Retina (tissue), 1 donor: ENCODE measurements around the gene FANCE.

ENCODE experiments used
- DNase-seq: peaks from one replicate; pipeline ENCODE4 v3.0.0-alpha.2; 2016

FANCE gene, protein sequence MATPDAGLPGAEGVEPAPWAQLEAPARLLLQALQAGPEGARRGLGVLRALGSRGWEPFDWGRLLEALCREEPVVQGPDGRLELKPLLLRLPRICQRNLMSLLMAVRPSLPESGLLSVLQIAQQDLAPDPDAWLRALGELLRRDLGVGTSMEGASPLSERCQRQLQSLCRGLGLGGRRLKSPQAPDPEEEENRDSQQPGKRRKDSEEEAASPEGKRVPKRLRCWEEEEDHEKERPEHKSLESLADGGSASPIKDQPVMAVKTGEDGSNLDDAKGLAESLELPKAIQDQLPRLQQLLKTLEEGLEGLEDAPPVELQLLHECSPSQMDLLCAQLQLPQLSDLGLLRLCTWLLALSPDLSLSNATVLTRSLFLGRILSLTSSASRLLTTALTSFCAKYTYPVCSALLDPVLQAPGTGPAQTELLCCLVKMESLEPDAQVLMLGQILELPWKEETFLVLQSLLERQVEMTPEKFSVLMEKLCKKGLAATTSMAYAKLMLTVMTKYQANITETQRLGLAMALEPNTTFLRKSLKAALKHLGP

GRCh38 chr6:35452183-35453090 is at the start of gene FANCE:
Gene FANCE, plus strand, starts transcription at chr6:35452338. Its CDS starts 208 bp downstream, at chr6:35452546.
- DNase-seq = peak; percentile 95

DNA sequence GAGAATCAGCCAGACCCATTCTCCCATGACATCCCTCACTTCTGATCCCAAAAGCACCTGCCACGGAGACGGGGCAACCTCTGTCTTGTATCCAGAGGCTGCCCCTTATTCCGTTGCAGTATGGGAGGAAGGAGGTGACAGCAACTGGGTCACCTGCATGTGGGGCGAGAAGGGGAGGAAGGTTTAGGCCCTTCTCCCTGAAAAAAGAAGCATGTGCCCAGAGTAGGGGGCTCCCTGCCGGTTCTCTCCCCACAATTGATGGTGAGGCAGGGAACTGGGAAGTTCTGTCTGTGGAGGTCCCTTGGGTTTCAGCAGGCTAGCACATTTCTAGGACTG is 49.3 kb upstream of the FANCE start:
- DNase-seq = no peak

DNA sequence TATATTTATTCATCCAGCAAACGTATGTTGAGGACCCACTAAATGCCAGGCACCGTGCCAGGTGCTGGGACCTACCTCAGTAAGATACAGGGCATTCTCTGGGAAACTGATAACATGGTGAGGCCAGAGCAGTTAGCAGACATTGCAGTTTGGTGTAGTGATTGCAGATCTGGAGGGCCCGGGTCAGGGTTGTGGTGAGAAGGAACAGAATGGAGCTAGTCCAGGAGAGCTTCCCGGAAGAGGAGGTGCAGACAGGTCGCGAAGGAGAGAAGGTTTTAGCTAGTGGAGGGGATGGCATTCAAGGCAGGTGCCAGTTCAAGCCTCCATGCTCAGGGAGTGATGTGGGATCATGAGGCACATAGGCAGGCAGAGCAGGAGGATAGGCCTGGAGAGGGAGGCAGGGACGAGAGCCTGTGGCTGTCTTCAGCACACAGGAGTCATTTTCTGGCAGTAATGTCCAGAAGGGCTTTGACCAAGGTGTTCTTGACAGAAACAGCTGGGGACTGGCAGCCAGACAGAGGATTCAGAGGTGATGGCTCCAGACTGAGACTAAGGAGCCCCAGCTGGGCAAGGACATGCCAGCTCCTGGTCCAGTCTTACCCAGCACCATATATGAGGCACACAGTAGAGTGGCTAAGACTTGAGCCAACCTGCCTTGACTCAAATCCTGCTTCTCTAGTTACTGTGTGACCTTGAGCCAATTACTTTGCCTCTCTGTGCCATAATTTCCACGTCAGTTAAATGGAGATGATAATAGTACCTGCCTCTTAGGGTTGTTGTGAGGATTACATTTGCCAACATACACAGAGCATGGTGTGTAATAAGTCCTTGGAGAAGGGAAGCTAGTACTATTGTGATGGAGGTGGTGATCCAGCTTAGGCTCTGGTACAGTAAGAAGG is 48.3 kb upstream of the FANCE start:
- DNase-seq = no peak

DNA sequence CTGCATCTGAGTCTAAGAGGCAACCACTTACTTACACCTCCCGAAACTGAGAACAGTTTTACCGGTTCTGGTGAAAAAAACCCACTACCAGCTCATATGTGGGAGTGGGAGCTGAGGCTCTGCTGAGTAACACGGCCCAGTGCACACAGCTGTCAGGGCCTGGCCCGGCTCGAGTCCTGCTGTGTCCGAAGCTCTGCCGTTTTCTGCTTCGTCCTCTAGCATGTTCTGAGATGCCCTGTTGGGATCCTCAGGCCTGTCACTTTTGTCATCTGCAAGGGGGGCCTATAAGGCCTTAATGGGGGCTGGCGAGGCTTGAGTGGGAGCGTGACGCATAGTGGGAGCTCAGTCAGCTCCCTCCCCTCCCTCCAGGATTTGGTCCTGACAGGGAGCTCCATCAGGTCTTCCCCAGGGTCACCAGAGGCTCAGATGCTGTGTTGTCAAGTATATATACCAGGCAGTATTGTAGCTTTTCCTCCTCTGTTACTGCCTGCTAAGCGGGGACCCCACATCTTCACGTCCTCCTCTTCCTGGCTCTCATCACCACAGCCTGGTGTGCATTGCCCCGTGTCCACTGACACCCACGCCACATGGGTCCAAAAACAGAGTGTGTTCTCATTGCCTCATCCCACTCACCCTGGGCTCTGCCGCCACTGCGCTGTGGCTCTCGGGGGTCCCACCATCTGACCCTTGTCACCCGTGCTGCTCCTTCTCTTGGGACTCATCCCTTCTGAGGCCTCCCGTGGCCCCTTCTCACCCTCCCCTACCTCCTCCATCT is 45.2 kb upstream of the FANCE start:
- DNase-seq = peak; percentile 64

GRCh38 chr6:35409245-35409644 is 42.9 kb upstream of the FANCE start:
- no peak for DNase-seq

DNA sequence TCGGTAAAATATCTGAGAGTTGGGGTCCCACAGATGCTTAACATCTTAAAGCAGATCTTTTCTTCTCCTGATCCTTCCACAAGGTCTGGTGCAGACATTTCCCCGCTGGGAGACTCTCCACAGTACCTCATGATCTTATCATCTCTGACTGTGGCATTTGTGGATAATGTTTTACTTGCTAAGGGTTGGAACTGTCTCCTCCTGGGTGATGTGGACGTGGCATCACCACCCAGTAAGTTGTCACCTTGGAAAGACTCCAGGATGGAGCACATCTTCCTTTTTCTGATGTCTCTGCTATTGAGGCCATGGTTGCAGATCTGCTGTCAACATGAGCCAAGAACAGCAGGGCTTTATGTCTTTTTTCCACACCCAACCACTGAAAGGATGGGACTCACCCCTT is 42.0 kb upstream of the FANCE start:
- no peak for DNase-seq

DNA sequence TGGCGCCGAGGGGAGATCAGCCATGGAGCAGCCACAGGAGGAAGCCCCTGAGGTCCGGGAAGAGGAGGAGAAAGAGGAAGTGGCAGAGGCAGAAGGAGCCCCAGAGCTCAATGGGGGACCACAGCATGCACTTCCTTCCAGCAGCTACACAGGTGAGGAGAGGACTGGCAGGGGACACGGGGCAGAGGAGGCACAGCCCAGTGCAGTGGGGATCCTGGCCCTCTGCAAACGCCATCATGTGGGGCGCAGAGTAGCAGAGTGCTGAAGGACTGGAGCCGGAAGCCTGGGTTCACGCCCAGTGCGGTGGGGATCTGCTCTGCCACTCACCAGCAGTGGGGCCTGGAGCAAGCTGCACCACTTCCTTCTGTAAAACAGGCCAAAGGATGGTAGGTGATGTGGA is 41.1 kb upstream of the FANCE start:
- DNase-seq = no peak

DNA sequence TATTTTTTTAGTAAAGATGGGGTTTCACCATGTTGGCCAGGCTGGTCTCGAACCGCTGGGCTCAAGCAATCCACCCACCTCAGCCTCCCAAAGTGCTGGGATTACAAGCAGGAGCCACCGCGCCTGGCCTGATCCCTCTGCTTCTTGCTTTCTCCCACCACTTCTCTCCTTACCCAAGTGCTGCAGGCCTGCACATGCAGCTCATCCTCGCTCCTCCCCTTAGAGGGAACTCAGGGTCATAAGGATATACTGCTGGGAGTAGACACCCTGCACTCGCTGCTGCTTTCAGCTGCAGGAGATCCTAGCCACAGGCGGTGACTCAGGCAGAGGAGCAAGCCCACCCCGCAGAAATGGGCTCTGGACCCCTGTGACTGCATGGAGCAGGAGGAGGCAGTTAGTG is 40.0 kb upstream of the FANCE start:
- no peak for DNase-seq

- DNase-seq = no peak
Observed at GRCh38 chr6:35413911-35414310, 38.2 kb upstream of the FANCE start.

DNA sequence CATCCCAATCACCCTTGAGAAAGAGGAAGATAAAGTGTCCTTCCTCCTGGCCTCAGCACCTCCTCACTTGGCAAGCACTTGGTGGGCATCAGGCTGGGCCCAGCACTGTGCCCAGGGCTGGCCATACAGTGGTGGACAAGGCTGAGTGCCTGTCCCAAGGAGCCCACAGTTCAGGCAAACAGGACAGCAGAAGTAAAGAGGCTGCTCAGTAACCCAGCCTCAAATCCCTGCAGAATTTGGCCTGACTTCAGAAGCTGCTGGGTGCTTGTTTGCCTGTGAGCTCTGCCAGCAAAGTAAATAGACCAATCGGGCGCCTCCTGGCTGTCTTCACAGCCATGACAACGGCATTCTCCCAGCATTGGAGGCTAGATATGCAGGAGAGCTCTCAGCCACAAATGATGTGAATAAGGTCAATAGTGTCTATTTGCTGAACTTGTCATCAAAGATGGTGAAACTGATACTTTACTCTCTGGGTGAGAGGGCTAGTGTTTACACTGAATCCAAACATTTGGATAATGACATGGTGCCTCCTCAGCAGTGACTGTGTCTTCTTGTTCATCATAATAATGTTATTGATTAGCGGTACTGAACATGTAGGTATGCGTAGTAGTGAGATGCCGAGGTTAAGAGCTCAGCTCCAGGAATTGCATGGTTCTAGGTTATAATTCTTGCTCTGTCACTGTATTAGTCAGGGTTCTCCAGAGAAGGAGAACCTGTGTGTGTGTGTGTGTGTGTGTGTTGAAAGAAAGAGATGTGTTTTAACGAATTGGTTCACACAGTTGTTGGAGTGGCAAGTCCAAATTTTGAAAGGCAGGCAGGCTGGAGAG is 36.9 kb upstream of the FANCE start:
- peak; percentile 44 for DNase-seq

DNA sequence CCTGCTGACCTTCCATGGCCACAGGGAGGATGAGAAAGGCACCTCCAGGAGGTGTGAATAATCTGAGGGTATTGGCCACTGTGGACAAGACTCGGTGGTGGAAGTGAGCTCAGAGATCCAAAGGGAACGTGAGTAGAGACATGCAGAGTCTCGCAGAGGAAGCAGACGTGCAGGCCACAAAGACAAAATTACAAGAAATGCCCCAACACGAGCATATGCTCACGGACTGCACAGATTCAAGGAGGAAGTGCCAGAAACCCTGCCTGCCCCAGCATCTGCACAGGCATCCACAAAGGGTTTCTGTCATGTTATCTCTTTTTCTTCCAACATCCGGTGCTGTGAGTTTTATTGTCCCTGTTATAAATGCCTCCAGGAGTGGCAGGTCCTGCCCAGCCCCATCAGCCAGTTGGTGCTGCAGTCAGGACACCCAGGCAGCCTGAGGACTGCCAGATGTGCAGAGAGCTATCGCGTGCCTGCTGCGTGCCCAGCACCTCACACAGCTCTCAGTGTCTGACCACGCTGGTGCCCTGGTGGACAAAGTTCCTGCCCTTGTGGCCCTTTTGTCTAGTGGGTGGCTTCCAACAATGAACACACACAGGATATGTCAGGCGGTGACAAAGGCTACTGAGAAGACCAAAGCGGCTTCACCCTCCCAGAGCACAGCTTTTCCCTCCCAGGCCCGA is 34.0 kb upstream of the FANCE start:
- no peak for DNase-seq

- no peak for DNase-seq
Observed at GRCh38 chr6:35419417-35419816, 32.7 kb upstream of the FANCE start.

- no peak for DNase-seq
Observed at GRCh38 chr6:35419961-35420360, 32.2 kb upstream of the FANCE start.

GRCh38 chr6:35425284-35425683 is 26.9 kb upstream of the FANCE start:
- DNase-seq = no peak

DNA sequence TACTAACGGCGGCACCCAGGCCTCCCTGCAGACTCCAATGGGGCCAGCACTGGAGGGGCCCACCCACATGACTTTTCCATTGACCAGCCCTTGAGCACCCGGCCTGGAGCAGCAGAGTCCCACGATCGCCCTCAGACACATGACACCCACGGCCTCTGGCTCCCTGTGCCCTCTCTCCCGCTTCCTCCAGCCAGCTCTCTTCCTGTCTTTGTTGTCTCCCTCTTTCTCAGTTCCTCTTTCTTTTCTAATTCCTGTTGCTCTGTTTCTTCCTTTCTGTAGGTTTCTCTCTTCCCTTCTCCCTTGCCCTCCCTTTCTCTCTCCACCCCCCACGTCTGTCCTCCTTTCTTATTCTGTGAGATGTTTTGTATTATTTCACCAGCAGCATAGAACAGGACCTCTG is 26.1 kb upstream of the FANCE start:
- DNase-seq = no peak

- DNase-seq = no peak
Observed at GRCh38 chr6:35427435-35427834, 24.7 kb upstream of the FANCE start.

DNA sequence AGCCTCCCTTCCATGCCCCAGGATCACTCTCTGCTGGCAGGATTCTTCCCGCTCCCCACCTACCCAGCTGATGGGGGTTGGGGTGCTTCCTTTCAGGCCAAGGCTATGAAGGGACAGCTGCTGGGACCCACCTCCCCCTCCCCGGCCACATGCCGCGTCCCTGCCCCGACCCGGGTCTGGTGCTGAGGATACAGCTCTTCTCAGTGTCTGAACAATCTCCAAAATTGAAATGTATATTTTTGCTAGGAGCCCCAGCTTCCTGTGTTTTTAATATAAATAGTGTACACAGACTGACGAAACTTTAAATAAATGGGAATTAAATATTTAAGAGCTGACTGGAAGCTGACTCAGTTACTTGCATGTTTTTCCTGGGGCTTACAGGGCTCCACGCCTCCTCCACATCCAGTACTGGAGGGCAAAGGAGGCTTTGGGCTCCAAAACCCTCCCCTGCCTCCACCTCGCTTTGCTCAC is 24.3 kb upstream of the FANCE start:
- DNase-seq = no peak

DNA sequence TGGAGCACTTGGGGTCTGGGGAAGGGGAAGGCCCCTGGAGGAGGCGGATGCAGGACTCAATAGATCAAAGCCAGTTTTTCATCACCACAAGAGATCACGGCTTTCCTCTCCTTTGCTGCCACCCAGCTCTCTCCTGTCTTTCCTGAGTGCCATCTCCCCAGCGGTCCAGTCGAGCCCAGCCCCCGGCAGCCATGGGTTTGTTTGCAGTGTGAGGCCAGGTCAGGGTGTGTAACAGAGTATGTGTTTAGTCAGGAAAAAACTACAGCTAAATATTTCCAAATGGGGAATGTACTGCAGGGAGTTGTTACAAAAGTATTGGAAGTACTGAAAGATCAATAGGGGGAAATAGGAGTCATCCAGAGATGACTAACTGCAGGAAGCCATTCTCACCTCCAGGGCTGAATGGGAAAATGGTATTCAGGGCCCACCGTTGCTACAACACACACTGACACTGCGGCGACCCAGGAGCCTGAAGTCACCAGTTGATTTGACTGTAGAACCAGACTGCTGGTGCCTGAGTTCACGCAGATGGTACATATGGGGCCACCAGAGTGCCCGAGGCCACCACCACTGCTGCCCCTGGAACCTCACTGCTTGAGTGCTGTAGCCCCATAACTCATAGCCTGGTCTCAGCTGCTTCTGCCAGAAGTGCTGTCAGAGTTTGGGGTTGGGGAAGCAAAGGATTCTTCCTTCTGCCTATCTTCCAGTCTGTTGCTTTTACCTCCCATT is 23.6 kb upstream of the FANCE start:
- no peak for DNase-seq

DNA sequence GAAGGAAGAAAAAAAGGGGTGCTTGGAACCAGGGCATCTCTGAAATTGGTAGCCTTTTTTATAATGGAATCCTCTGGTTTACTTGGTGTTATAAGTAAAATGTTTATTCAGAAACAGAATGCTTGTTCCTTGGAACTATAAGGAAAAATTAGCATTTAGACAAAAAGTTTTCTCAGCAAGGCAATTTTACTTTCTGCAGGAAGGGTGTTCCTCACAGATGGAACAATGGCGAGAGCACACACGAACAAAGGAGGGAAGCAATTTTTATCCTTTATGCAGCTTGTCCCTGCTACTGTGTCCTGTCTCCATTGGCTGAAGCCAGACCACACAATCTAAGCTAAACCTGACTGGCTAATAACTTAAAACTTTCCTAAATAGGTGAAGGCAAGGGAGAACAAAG is 22.7 kb upstream of the FANCE start:
- DNase-seq = no peak

GRCh38 chr6:35432291-35432690 is 19.8 kb upstream of the FANCE start:
- DNase-seq = no peak
